ENCODE measurements around the gene OSBPL2.

The OSBPL2 gene

GRCh38 chr20:62205618-62206387 lies 32.5 kb upstream of the OSBPL2 start:
- in situ Hi-C loops (cut with MboI; ENCODE audit: low sequenced_read_pairs), result no loop called here

GRCh38 chr20:62206388-62206775 lies 31.9 kb upstream of the OSBPL2 start:
- in situ Hi-C loops (cut with MboI; ENCODE audit: low sequenced_read_pairs), result no loop called here

GRCh38 chr20:62208061-62208794 lies 30.1 kb upstream of the OSBPL2 start:
- in situ Hi-C loops (cut with MboI; ENCODE audit: low sequenced_read_pairs), result no loop called here

GRCh38 chr20:62208795-62209755 lies 29.2 kb upstream of the OSBPL2 start:
- in situ Hi-C loops (cut with MboI; ENCODE audit: low sequenced_read_pairs), result no loop called here

- in situ Hi-C loops (cut with MboI; ENCODE audit: low sequenced_read_pairs), result no loop called here
These were observed 28.3 kb upstream of the OSBPL2 start for GRCh38 chr20:62209850-62210495.

DNA sequence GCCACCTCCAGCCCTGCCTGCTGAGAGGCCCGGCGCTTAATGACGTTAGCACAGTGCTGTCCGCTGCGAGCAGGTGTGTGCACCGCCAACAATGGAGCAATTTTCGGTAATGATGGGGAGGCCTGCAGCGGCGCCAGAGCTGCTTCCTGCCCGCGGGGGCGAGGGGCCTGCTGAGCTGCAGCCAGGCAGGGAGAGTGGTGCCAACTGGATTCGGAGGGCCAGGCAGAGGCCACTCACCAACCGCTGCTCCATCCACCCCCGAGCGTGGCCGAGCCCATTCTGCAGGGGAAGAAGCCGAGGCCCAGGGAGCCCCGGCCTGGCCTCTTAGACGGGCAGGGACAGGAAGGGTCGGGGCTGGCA lies 27.8 kb upstream of the OSBPL2 start:
- in situ Hi-C loops (cut with MboI; ENCODE audit: low sequenced_read_pairs), result no loop called here

DNA sequence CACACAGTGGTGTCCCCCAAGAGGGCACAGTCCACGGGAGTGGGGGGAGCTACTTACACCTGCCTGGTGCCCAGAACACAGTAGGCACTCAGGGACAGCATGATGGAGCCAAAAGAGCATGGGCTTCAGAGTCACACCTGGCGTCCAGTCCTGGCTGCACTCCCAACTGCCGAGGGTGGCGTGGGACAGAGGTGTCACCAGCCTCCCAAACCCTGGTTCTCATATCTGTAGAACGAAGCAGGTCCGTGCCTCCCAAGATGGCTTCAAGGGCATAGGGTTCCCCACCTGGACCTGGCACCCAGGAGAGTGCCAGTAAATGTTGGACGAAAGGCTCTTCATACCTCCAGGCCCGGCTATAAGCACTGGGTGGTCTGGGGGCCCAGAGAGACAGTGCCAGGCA lies 27.1 kb upstream of the OSBPL2 start:
- in situ Hi-C loops (cut with MboI; ENCODE audit: low sequenced_read_pairs), result no loop called here

- in situ Hi-C loops (cut with MboI; ENCODE audit: low sequenced_read_pairs), result no loop called here
These were observed 26.5 kb upstream of the OSBPL2 start for GRCh38 chr20:62211769-62212288.

DNA sequence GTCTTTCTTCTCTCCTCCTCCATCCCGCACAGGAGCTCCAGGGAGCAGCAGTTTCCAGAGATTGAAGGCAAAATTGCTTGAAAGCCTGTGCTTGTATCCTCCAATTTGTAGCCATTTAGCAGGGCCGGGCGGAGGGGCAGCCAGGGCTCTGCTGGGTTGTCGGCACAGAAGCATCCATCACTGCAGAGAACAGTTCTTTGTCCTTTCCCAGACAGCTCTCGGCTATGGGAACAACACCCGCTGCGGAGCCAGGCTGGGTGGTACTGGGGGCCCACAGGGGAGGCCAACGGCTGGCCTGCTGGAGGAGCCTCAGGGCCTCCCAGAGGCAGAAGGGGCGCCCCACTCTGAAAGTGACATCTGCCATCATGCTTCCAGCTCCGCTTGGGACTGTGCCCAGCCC lies 26.0 kb upstream of the OSBPL2 start:
- in situ Hi-C loops (cut with MboI; ENCODE audit: low sequenced_read_pairs), result no loop called here

DNA sequence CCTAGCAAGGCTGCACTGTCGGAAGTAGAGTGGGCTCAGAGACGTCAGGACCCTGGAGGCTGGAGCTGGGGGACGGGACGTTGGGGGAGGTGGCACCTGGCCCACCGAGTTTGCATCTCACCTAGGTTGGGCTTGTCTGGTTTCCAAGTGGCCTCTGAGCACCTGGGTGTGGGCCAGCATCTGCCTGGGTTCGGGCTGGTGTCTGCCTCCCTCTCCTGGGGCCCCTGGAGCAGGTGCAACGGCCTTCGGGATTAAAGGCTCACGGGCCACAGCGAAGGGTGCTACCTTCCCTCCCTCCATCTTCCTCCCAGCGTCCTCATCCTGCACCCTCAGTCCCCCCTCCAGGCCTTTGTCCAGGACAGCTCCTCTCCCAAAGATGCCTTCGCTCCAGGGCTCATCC lies 24.3 kb upstream of the OSBPL2 start:
- in situ Hi-C loops (cut with MboI; ENCODE audit: low sequenced_read_pairs), result no loop called here

- in situ Hi-C loops (cut with MboI; ENCODE audit: low sequenced_read_pairs), result no loop called here
These were observed 23.0 kb upstream of the OSBPL2 start for GRCh38 chr20:62215020-62215990.

GRCh38 chr20:62215991-62216635 lies 22.2 kb upstream of the OSBPL2 start:
- in situ Hi-C loops (cut with MboI; ENCODE audit: low sequenced_read_pairs), result no loop called here

- in situ Hi-C loops (cut with MboI; ENCODE audit: low sequenced_read_pairs), result no loop called here
These were observed 21.4 kb upstream of the OSBPL2 start for GRCh38 chr20:62216636-62217566.

DNA sequence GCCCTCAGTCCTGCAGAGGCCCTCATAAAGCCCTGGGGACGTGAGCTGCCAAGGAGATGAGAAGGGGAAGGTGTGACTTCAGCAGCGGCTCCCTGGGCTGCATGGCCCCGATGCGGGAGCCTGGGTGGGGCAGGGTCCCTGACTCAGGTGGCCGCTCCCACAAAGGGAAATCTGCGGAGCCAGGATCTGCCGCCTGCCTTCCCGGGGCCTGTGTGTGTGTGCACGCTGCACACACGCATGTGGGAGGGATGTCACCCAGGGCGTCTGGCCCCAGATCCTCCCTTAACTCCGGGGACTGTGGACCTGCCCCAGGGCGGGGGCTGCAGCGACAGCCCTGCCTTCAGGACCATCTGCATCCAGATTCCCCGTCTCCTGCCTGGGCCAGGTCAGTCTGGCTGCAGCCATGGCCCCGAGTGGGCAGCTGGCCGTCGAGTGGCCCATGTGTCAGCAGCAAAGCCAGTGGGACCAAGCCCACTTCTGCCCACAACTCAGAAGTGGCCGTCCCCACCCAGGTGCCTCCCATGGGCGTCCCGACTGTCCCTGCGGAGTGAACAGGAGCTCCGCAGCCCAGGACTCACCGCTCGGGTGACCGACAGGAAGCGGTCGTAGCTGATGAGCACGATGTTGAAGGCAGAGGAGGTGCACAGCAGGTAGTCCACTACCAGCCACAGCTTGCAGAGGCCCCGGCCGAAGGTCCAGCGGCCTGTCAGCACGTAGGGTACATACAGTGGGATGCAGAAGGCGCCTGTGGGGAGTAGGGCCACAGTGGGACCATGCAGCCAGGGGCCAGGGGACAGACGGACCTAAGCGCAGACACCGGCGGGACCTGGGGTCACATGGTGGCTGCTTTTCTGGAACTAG lies 20.2 kb upstream of the OSBPL2 start:
- in situ Hi-C loops (cut with MboI; ENCODE audit: low sequenced_read_pairs), result no loop called here

- in situ Hi-C loops (cut with MboI; ENCODE audit: low sequenced_read_pairs), result no loop called here
These were observed 19.0 kb upstream of the OSBPL2 start for GRCh38 chr20:62219101-62219991.
